SU-DHL-6 (cell line): ENCODE data around the gene JPH3.

Experiments used
- CTCF ChIP-seq: fragments of 200-600 bp; sonication (generic); IDR thresholded peaks from one replicate; pipeline ENCODE4 v1.5.1; 2017; ENCODE audit warnings: antibody characterized with exemption, mild to moderate bottlenecking, low read length, moderate library complexity; ENCODE audit not compliant: insufficient read depth, poor library complexity, severe bottlenecking
- EZH2phosphoT487 ChIP-seq: fragments of 200-600 bp; sonication (generic), shearing (Covaris generic); conservative IDR thresholded peaks from 2 replicates; pipeline ENCODE4 v1.6.1; 2018; ENCODE audit warnings: mild to moderate bottlenecking, antibody characterized with exemption, low read length, moderate library complexity, mixed read lengths

GRCh38 chr16:87582216-87582965 is 19.9 kb upstream of the JPH3 start:
- no peak for TF ChIP-seq CTCF
- no peak for TF ChIP-seq EZH2phosphoT487
